IMR-90 (cell line): ENCODE results near the gene TPSD1. TPM values are rescaled to one million over a fixed set of nuclear protein-coding genes. Genes with fewer than 3 reads are reported as not detected.

ENCODE experiments used
- ATAC-seq: fragments of 200-7000 bp; cut with Tn5 transposase; 2 replicates; pipeline ENCODE4 v1.9.1; 2020; ENCODE audit warnings: low read depth, mild to moderate bottlenecking, moderate library complexity
- BruUV-seq: library from RNA; stranded (reverse); fragments of 400-500 nt; replicated peaks from 2 replicates; lab custom pipeline; 2021; lab: Mats Ljungman, UMichigan
- CTCF ChIA-PET: fragments of 300-600 bp; formaldehyde crosslinking; extraction: SDS; loops from one replicate; lab custom pipeline; 2021; ENCODE audit warnings: antibody characterized with exemption; lab: Yijun Ruan, JAX
- POLR2A ChIA-PET: fragments of 300-600 bp; sonication (Branson Sonifier 250); formaldehyde crosslinking; loops from one replicate; lab custom pipeline; 2022; ENCODE audit warnings: antibody characterized with exemption; ENCODE audit not compliant: unreplicated experiment; lab: Charles Lee
- DNase-seq: peaks from one replicate; pipeline ENCODE4 v3.0.0; 2013
- H2AFZ ChIP-seq: replicated peaks from 2 replicates; pipeline ENCODE3; 2013; ENCODE audit warnings: low read length, mild to moderate bottlenecking; ENCODE audit not compliant: poor library complexity
- H2AK5ac ChIP-seq: 2 replicates; pipeline ENCODE4 v1.6.1; 2013; ENCODE audit warnings: low read depth, low read length, inconsistent platforms
- H2AK9ac ChIP-seq: replicated peaks from 2 replicates; pipeline ENCODE3; 2013; ENCODE audit warnings: mild to moderate bottlenecking, low read depth, low read length, moderate library complexity; ENCODE audit not compliant: poor library complexity
- H2BK120ac ChIP-seq: 2 replicates; pipeline ENCODE4 v1.6.1; 2013; ENCODE audit warnings: low read depth, low read length, inconsistent platforms
- H2BK15ac ChIP-seq: 3 replicates; pipeline ENCODE4 v1.6.1; 2013; ENCODE audit warnings: low read depth, low read length, inconsistent platforms
- H2BK20ac ChIP-seq: 2 replicates; pipeline ENCODE4 v1.6.1; 2013; ENCODE audit warnings: low read depth, mild to moderate bottlenecking, inconsistent platforms, low read length, moderate library complexity
- H2BK5ac ChIP-seq: 2 replicates; pipeline ENCODE4 v1.6.1; 2013; ENCODE audit warnings: mild to moderate bottlenecking, low read depth, low read length, inconsistent platforms; ENCODE audit not compliant: poor library complexity, severe bottlenecking
- H3K14ac ChIP-seq: replicated peaks from 2 replicates; pipeline ENCODE4 v1.6.1; 2013; ENCODE audit warnings: low read depth, low read length, inconsistent platforms
- H3K18ac ChIP-seq: 2 replicates; pipeline ENCODE4 v1.6.1; 2013; ENCODE audit warnings: low read depth, low read length, control low read depth
- H3K23ac ChIP-seq: 2 replicates; pipeline ENCODE4 v1.6.1; 2013; ENCODE audit warnings: low read depth, low read length, inconsistent platforms
- H3K27ac ChIP-seq: 2 replicates; pipeline ENCODE4 v1.5.1; 2013; ENCODE audit warnings: mild to moderate bottlenecking, control low read depth, low read length; ENCODE audit not compliant: insufficient read depth
- H3K27me3 ChIP-seq: 2 replicates; pipeline ENCODE4 v1.6.1; 2013; ENCODE audit warnings: low read length; ENCODE audit not compliant: control insufficient read depth, insufficient read depth
- H3K36me3 ChIP-seq: 2 replicates; pipeline ENCODE4 v1.6.1; 2013; ENCODE audit warnings: low read length, mixed read lengths; ENCODE audit not compliant: control insufficient read depth, insufficient read depth
- H3K4ac ChIP-seq: 2 replicates; pipeline ENCODE4 v1.6.1; 2013; ENCODE audit warnings: low read depth, low read length, inconsistent platforms
- H3K4me1 ChIP-seq: 2 replicates; pipeline ENCODE4 v1.6.1; 2013; ENCODE audit warnings: low read length, mixed read lengths; ENCODE audit not compliant: control insufficient read depth, insufficient read depth
- H3K4me2 ChIP-seq: 2 replicates; pipeline ENCODE4 v1.6.1; 2013; ENCODE audit warnings: low read depth, mild to moderate bottlenecking, control low read depth, low read length, moderate library complexity
- H3K4me3 ChIP-seq: 2 replicates; pipeline ENCODE4 v1.5.1; 2013; ENCODE audit warnings: low read depth, mild to moderate bottlenecking, control low read depth, low read length, moderate library complexity; ENCODE audit not compliant: insufficient read depth
- H3K56ac ChIP-seq: 2 replicates; pipeline ENCODE4 v1.6.1; 2013; ENCODE audit warnings: low read length, inconsistent platforms; ENCODE audit not compliant: insufficient read depth; ENCODE audit errors: extremely low read depth
- H3K79me1 ChIP-seq, 2 experiments: 2 replicates each; pipeline ENCODE4 v1.6.1; 2013; ENCODE audit warnings: low read length in 2 of 2, inconsistent platforms in 1 of 2, low read depth in 1 of 2
- H3K9ac ChIP-seq: 2 replicates; pipeline ENCODE4 v1.6.1; 2013; ENCODE audit warnings: low read depth, low read length, control low read depth
- H3K9me1 ChIP-seq: 2 replicates; pipeline ENCODE4 v1.6.1; 2013; ENCODE audit warnings: low read length, inconsistent platforms; ENCODE audit not compliant: insufficient read depth
- H3K9me3 ChIP-seq: 2 replicates; pipeline ENCODE4 v1.6.1; 2013; ENCODE audit warnings: low read length; ENCODE audit not compliant: control insufficient read depth, insufficient read depth
- H4K20me1 ChIP-seq: 2 replicates; pipeline ENCODE4 v1.6.1; 2013; ENCODE audit warnings: low read length, inconsistent platforms; ENCODE audit not compliant: insufficient read depth
- H4K5ac ChIP-seq: 2 replicates; pipeline ENCODE4 v1.6.1; 2013; ENCODE audit warnings: mild to moderate bottlenecking, low read depth, low read length, control low read depth
- H4K8ac ChIP-seq, 2 experiments: 2 replicates each; pipeline ENCODE4 v1.6.1; 2013; ENCODE audit warnings: low read depth in 2 of 2, low read length in 2 of 2, control low read depth in 1 of 2, inconsistent platforms in 1 of 2
- H4K91ac ChIP-seq: 2 replicates; pipeline ENCODE4 v1.6.1; 2013; ENCODE audit warnings: low read depth, low read length, inconsistent platforms; ENCODE audit not compliant: insufficient read depth
- BHLHE40 ChIP-seq: fragments of 150-350 bp; IDR thresholded peaks from 2 replicates; pipeline ENCODE4 v1.6.1; 2016; ENCODE audit warnings: mild to moderate bottlenecking, low read depth, low read length
- CEBPB ChIP-seq: IDR thresholded peaks from 2 replicates; pipeline ENCODE4 v1.6.1; 2012; ENCODE audit warnings: low read depth, low read length, improper control_type of control experiment
- FOS ChIP-seq: fragments of 150-350 bp; IDR thresholded peaks from 2 replicates; pipeline ENCODE4 v1.6.1; 2016; ENCODE audit warnings: low read depth, low read length
- MAFK ChIP-seq: IDR thresholded peaks from 2 replicates; pipeline ENCODE4 v1.6.1; 2012; ENCODE audit warnings: low read depth, low read length, improper control_type of control experiment
- MAZ ChIP-seq: IDR thresholded peaks from 2 replicates; pipeline ENCODE4 v1.6.1; 2012; ENCODE audit warnings: low read depth, mild to moderate bottlenecking, low read length, improper control_type of control experiment, moderate library complexity, borderline replicate concordance
- MXI1 ChIP-seq: IDR thresholded peaks from 2 replicates; pipeline ENCODE4 v1.6.1; 2012; ENCODE audit warnings: low read depth, mild to moderate bottlenecking, low read length, moderate library complexity, borderline replicate concordance
- NFE2L2 ChIP-seq: fragments of 150-350 bp; IDR thresholded peaks from 2 replicates; pipeline ENCODE4 v1.6.1; 2016; ENCODE audit warnings: low read depth, mild to moderate bottlenecking, low read length
- POLR2A ChIP-seq: IDR thresholded peaks from 2 replicates; pipeline ENCODE4 v1.6.1; 2012; ENCODE audit warnings: mild to moderate bottlenecking, low read depth, low read length
- RAD21 ChIP-seq: IDR thresholded peaks from 2 replicates; pipeline ENCODE4 v1.6.1; 2012; ENCODE audit warnings: low read length, improper control_type of control experiment
- RCOR1 ChIP-seq: IDR thresholded peaks from 2 replicates; pipeline ENCODE4 v1.6.1; 2012; ENCODE audit warnings: mild to moderate bottlenecking, low read length, improper control_type of control experiment; ENCODE audit not compliant: insufficient replicate concordance
- RFX5 ChIP-seq: IDR thresholded peaks from 2 replicates; pipeline ENCODE4 v1.8.0; 2012; ENCODE audit warnings: low read depth, mild to moderate bottlenecking, low read length, moderate library complexity
- SMC3 ChIP-seq: fragments of 150-350 bp; IDR thresholded peaks from 2 replicates; pipeline ENCODE4 v1.6.1; 2016; ENCODE audit warnings: low read depth, mild to moderate bottlenecking, antibody characterized with exemption, low read length, moderate library complexity
- WGBS, 2 experiments: methylation state at CpG; one replicate each; pipeline versions ENCODE4 v1.1.5 to v1.1.7; 2013; ENCODE audit warnings: missing lambda C conversion rate in 2 of 2; ENCODE audit not compliant: insufficient read length in 1 of 2; ENCODE audit errors: extremely low coverage in 2 of 2; 5-methylcytosine and 5-hydroxymethylcytosine counted together
- dilution Hi-C: fragments of 300-500 bp; cut with HindIII; formaldehyde crosslinking; loops from one replicate; pipeline ENCODE4 v1.14.3; 2018; ENCODE audit warnings: low sequenced_read_pairs; ENCODE audit not compliant: unreplicated experiment
- in situ Hi-C: fragments of 300-500 bp; cut with MboI; formaldehyde crosslinking; loops from 3 replicates; pipeline ENCODE4 v1.14.3; 2019; ENCODE audit warnings: low sequenced_read_pairs, inconsistent platforms, mixed read lengths
- intact Hi-C: fragments of 100-400 bp; cut with micrococcal nuclease; formaldehyde crosslinking; loops from 2 replicates; pipeline ENCODE4 v1.10.0; 2022
- polyA plus RNA-seq, 3 experiments: library from polyadenylated mRNA; depleted of rRNA; stranded (reverse); fragments of >200 nt; gene quantifications; 2 replicates each; pipeline ENCODE4 v1.2.3, GENCODE V29; 2012; ENCODE audit warnings: low replicate concordance in 1 of 3
- total RNA-seq: library from RNA; depleted of rRNA; stranded (reverse); fragments of >200 nt; gene quantifications from 2 replicates; pipeline ENCODE4 v1.2.3, GENCODE V29; 2012
- TF ChIP-seq, protein P1 (sequence below): fragments of 150-350 bp; IDR thresholded peaks from 2 replicates; pipeline ENCODE4 v1.6.1; 2017; ENCODE audit warnings: mild to moderate bottlenecking, antibody characterized with exemption, low read length, low read depth
- TF ChIP-seq, protein P2 (sequence below): fragments of 150-350 bp; IDR thresholded peaks from 2 replicates; pipeline ENCODE4 v1.6.1; 2016; ENCODE audit warnings: low read depth, mild to moderate bottlenecking, low read length, moderate library complexity, borderline replicate concordance
- TF ChIP-seq, protein P3 (sequence below): conservative IDR thresholded peaks from 2 replicates; pipeline ENCODE4 v1.5.1; 2012; ENCODE audit warnings: mild to moderate bottlenecking, low read depth, low read length, improper control_type of control experiment

The TPSD1 gene
- total and polyA plus RNA-seq, 2 of the 4 experiments (the other 2 are of a cell fraction): not detected

DNA sequence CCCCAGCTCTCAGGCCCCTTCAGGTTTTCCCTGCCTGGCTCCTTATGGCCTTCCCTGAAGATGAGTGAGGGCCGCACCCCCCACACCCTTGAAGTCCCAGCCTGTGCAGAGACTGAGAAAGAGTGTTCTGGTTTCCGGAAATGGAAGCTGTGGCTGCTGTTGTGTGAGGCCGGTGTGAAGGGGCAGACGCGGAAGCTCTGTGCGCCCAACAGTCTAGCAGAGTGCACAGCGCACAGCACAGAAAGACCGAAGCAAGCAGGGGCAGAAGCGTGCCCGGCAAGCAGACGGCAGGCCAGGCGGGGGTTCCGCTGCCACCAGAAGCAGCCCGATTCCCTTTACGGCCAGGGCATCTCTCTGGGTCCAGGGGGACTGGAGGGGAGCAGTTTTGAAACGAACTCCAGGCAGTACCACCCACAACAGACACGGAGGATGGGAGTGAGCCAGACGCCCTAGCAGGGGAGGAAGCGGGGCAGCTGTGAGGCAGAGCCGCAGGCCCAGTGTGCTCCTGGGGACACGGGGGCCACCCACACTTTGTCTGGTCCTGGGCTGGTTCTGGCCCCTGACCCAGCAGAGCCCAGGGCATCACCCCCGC is 47.5 kb upstream of the TPSD1 start:
- ChIA-PET CTCF (no interaction called here), POLR2A (no interaction called here)
- no peak overlapping the region for H3K4me3 ChIP-seq
- 94% methylated on average over 10 of the region's 22 CpGs; no CpG with 5 or more reads in 1 of the 2 experiments for WGBS, 2 experiments
- H2AK5ac ChIP-seq: no peak overlapping the region
- H3K27ac ChIP-seq: no peak overlapping the region
- no peaks in the 10 kb centered on the region for H3K27me3 ChIP-seq
- H4K20me1 ChIP-seq: no peaks in the 10 kb centered on the region
- H4K5ac ChIP-seq: no peak overlapping the region
- no peak overlapping the region for H4K8ac ChIP-seq
- H2BK5ac ChIP-seq: no peak overlapping the region
- TF ChIP-seq POLR2A (no peak), MXI1 (no peak), BHLHE40 (no peak), MAFK (no peak), FOS (no peak), RCOR1 (no peak), RAD21 (no peak), CEBPB (no peak), NFE2L2 (no peak), RFX5 (no peak), SMC3 (no peak), MAZ (no peak)
- TF ChIP-seq, protein P1, sequence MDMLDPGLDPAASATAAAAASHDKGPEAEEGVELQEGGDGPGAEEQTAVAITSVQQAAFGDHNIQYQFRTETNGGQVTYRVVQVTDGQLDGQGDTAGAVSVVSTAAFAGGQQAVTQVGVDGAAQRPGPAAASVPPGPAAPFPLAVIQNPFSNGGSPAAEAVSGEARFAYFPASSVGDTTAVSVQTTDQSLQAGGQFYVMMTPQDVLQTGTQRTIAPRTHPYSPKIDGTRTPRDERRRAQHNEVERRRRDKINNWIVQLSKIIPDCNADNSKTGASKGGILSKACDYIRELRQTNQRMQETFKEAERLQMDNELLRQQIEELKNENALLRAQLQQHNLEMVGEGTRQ: no peak
- TF ChIP-seq, protein P2, sequence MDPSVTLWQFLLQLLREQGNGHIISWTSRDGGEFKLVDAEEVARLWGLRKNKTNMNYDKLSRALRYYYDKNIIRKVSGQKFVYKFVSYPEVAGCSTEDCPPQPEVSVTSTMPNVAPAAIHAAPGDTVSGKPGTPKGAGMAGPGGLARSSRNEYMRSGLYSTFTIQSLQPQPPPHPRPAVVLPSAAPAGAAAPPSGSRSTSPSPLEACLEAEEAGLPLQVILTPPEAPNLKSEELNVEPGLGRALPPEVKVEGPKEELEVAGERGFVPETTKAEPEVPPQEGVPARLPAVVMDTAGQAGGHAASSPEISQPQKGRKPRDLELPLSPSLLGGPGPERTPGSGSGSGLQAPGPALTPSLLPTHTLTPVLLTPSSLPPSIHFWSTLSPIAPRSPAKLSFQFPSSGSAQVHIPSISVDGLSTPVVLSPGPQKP: no peak
- TF ChIP-seq, protein P3, sequence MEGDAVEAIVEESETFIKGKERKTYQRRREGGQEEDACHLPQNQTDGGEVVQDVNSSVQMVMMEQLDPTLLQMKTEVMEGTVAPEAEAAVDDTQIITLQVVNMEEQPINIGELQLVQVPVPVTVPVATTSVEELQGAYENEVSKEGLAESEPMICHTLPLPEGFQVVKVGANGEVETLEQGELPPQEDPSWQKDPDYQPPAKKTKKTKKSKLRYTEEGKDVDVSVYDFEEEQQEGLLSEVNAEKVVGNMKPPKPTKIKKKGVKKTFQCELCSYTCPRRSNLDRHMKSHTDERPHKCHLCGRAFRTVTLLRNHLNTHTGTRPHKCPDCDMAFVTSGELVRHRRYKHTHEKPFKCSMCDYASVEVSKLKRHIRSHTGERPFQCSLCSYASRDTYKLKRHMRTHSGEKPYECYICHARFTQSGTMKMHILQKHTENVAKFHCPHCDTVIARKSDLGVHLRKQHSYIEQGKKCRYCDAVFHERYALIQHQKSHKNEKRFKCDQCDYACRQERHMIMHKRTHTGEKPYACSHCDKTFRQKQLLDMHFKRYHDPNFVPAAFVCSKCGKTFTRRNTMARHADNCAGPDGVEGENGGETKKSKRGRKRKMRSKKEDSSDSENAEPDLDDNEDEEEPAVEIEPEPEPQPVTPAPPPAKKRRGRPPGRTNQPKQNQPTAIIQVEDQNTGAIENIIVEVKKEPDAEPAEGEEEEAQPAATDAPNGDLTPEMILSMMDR: no peak
- H3K23ac ChIP-seq: no peak overlapping the region
- H2BK20ac ChIP-seq: no peak overlapping the region
- no peak overlapping the region for H3K18ac ChIP-seq
- no peak overlapping the region for H3K14ac ChIP-seq
- no peak overlapping the region for H2BK15ac ChIP-seq
- DNase-seq (no peak), ATAC-seq (no peak)
- no peak overlapping the region for H4K91ac ChIP-seq
- H3K9me3 ChIP-seq: no peaks in the 10 kb centered on the region
- no peak overlapping the region for H3K4ac ChIP-seq
- no peak overlapping the region for H3K4me2 ChIP-seq
- H3K56ac ChIP-seq: no peak overlapping the region
- H3K9me1 ChIP-seq: no peaks in the 10 kb centered on the region
- no peak overlapping the region for H3K9ac ChIP-seq
- no peak overlapping the region for H2AFZ ChIP-seq
- no peaks in the 10 kb centered on the region for H3K4me1 ChIP-seq
- dilution Hi-C loops (no loop called here), in situ Hi-C loops (loop anchor here (25.0 kb wide), 1 partner anchor 396 kb away; the partner anchor contains the start of gene GNG13), intact Hi-C loops (no loop called here)
- no peak overlapping the region for H2AK9ac ChIP-seq
- no TSS peak for BruUV-seq
- H3K36me3 ChIP-seq: peaks cover 2% of the 10 kb centered on the region; the same call in 1 of the 2 replicates
- no peak overlapping the region for H2BK120ac ChIP-seq
- H3K79me1 ChIP-seq: no peaks in the 10 kb centered on the region
